GM13977 (cell line): ENCODE data around the gene APPL2.
"Not testable (repeated sequence)": the region's sequence is repeated elsewhere in the genome, so short reads cannot be mapped to it uniquely, and the experiment has no call there.

ENCODE experiments used
- DNase-seq: peaks from one replicate; pipeline ENCODE4 v3.0.0; 2012; ENCODE audit warnings: low spot score
- CTCF ChIP-seq: IDR thresholded peaks from 2 replicates; pipeline ENCODE4 v1.5.1; 2012; ENCODE audit warnings: mild to moderate bottlenecking, control low read depth; ENCODE audit not compliant: insufficient read depth; ENCODE audit errors: extremely low read depth, missing control alignments
- in situ Hi-C: fragments of 300-500 bp; cut with MboI; formaldehyde crosslinking; loops from one replicate; pipeline ENCODE4 v1.12.0; 2022; ENCODE audit warnings: low sequenced_read_pairs, low pct_unique_long_range_greater_than_20kb, mixed read lengths, inconsistent platforms; ENCODE audit not compliant: unreplicated experiment

APPL2 gene

GRCh38 chr12:105194947-105195346 is 41.0 kb downstream of the APPL2 start:
- no peak for DNase-seq
- TF ChIP-seq CTCF: no peak
- in situ Hi-C loops: no loop called here

GRCh38 chr12:105192624-105193225 is 43.2 kb downstream of the APPL2 start:
- in situ Hi-C loops: no loop called here
- no peak for DNase-seq
- TF ChIP-seq CTCF: no peak

GRCh38 chr12:105190530-105190929 is 45.4 kb downstream of the APPL2 start:
- no peak for TF ChIP-seq CTCF
- in situ Hi-C loops: no loop called here
- no peak for DNase-seq

- DNase-seq: no peak
- in situ Hi-C loops: no loop called here
- TF ChIP-seq CTCF: no peak
Measured at GRCh38 chr12:105189293-105189692, 46.7 kb downstream of the APPL2 start.

GRCh38 chr12:105183976-105184375 is 52.0 kb downstream of the APPL2 start:
- in situ Hi-C loops, DNase-seq: not testable (repeated sequence)

DNA sequence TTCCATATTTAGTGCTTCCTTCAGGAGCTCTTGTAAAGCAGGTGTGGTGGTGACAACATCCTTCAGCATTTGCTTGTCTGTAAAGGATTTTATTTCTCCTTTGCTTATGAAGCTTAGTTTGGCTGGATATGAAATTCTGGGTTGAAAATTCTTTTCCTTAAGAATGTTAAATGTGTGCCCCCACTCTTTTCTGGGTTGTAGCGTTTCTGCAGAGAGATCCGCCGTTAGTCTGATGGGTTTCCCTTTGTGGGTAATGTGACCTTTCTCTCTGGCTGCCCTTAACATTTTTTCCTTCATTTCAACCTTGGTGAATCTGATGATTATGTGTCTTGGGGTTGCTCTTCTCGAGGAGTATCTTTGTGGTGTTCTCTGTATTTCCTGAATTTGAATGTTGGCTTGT is 52.6 kb downstream of the APPL2 start:
- in situ Hi-C loops, DNase-seq: not testable (repeated sequence)

GRCh38 chr12:105179114-105179513 is 56.9 kb downstream of the APPL2 start:
- DNase-seq, in situ Hi-C loops: not testable (repeated sequence)

DNA sequence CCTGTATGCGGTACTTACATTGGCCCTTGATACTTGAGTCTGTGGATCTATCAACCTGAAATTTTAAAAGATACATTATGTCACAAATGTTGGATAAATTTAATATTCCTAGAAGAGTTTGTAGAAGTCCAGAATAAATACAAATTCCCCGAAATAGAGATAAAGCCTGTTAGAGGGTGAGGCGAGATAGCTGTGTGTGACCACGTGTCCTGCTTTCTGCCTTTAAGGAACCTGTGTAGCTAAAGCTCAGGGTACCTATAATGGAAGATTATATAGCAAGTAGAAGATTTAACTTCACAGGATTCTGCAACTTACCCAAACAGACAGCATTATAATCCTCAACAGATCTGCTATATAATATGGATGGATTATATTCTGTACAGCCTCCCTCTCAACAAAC is 58.8 kb downstream of the APPL2 start:
- in situ Hi-C loops: no loop called here
- no peak for TF ChIP-seq CTCF
- no peak for DNase-seq
